ENCODE measurements around the gene COIL. TPM values are rescaled to one million over a fixed set of nuclear protein-coding genes. Genes with fewer than 3 reads are reported as not detected.
A peak's percentile ranks its signal among the peaks of the same experiment; 100 is the strongest.

The COIL gene
- total and polyA plus RNA-seq, 9 of the 15 experiments (the other 6 are each of a cell fraction or from before 2014, with no cell fraction given) = 23.9 to 41.3 (median 28.7) TPM

GRCh38 chr17:57009737-57010445 lies 49.0 kb upstream of the COIL start (continued):
- no peak for TF ChIP-seq HBP1 (CRISPR knock-in tag; IDR thresholded peaks at IDR 0.05)
- TF ChIP-seq ARID3A (IDR thresholded peaks at IDR 0.05; ENCODE audit: borderline replicate concordance, low read depth, low read length) = peak; percentile 69; the same call in 1 of the 2 replicates
- TF ChIP-seq FUS (optimal IDR thresholded peaks at IDR 0.05; ENCODE audit: low read depth, low read length) = no peak
- TF ChIP-seq, protein P1, sequence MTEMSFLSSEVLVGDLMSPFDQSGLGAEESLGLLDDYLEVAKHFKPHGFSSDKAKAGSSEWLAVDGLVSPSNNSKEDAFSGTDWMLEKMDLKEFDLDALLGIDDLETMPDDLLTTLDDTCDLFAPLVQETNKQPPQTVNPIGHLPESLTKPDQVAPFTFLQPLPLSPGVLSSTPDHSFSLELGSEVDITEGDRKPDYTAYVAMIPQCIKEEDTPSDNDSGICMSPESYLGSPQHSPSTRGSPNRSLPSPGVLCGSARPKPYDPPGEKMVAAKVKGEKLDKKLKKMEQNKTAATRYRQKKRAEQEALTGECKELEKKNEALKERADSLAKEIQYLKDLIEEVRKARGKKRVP (CRISPR knock-in tag; IDR thresholded peaks at IDR 0.05) = no peak
- no peak for TF ChIP-seq MTA1 (IDR thresholded peaks at IDR 0.05; ENCODE audit: borderline replicate concordance)
- 0 out of 2 replicates have a peak, but pooled peaks have one; percentile 18 for TF ChIP-seq CREM (IDR thresholded peaks at IDR 0.05; ENCODE audit: low read depth)
- TF ChIP-seq THRB (CRISPR knock-in tag; conservative IDR thresholded peaks at IDR 0.05) = no peak
- no peak for TF ChIP-seq HDAC6 (IDR thresholded peaks at IDR 0.05; ENCODE audit: low read depth, low read length)
- TF ChIP-seq SPI1 (IDR thresholded peaks at IDR 0.05; ENCODE audit: borderline replicate concordance, low read depth, low read length) = 0 out of 2 replicates have a peak, but pooled peaks have one; percentile 24
- no peak for TF ChIP-seq ZNF778 (CRISPR knock-in tag; IDR thresholded peaks at IDR 0.05)
- TF ChIP-seq, protein P2, sequence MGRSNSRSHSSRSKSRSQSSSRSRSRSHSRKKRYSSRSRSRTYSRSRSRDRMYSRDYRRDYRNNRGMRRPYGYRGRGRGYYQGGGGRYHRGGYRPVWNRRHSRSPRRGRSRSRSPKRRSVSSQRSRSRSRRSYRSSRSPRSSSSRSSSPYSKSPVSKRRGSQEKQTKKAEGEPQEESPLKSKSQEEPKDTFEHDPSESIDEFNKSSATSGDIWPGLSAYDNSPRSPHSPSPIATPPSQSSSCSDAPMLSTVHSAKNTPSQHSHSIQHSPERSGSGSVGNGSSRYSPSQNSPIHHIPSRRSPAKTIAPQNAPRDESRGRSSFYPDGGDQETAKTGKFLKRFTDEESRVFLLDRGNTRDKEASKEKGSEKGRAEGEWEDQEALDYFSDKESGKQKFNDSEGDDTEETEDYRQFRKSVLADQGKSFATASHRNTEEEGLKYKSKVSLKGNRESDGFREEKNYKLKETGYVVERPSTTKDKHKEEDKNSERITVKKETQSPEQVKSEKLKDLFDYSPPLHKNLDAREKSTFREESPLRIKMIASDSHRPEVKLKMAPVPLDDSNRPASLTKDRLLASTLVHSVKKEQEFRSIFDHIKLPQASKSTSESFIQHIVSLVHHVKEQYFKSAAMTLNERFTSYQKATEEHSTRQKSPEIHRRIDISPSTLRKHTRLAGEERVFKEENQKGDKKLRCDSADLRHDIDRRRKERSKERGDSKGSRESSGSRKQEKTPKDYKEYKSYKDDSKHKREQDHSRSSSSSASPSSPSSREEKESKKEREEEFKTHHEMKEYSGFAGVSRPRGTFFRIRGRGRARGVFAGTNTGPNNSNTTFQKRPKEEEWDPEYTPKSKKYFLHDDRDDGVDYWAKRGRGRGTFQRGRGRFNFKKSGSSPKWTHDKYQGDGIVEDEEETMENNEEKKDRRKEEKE (IDR thresholded peaks at IDR 0.05; ENCODE audit: borderline replicate concordance in 1 of 2, control insufficient read depth in 1 of 2, low read depth in 2 of 2, low read length in 1 of 2) = no peak
- TF ChIP-seq ATF2 (CRISPR knock-in tag; IDR thresholded peaks at IDR 0.05) = no peak
- no peak for TF ChIP-seq NFRKB (IDR thresholded peaks at IDR 0.05; ENCODE audit: low read depth)
- no peak for TF ChIP-seq RBFOX2 (IDR thresholded peaks at IDR 0.05; ENCODE audit: low read depth, low read length)
- TF ChIP-seq NCOA2 (IDR thresholded peaks at IDR 0.05; ENCODE audit: partially characterized antibody in 2 of 2) = no peak
- no peak for TF ChIP-seq FIP1L1 (IDR thresholded peaks at IDR 0.05; ENCODE audit: low read depth, low read length, poor library complexity, severe bottlenecking)
